A204.1 (cell line): ENCODE measurements around the gene KDELR3.
"Not testable (repeated sequence)": the region's sequence is repeated elsewhere in the genome, so short reads cannot be mapped to it uniquely, and the experiment has no call there.

Experiments used
- FAIRE-seq: peaks from 2 replicates; lab custom pipeline; 2012; peaks lifted over from hg19 to GRCh38; lab: Jason Lieb, UNC

The KDELR3 gene

GRCh38 chr22:38456841-38457699 lies 10.8 kb upstream of the KDELR3 start:
- no peak for FAIRE-seq

DNA sequence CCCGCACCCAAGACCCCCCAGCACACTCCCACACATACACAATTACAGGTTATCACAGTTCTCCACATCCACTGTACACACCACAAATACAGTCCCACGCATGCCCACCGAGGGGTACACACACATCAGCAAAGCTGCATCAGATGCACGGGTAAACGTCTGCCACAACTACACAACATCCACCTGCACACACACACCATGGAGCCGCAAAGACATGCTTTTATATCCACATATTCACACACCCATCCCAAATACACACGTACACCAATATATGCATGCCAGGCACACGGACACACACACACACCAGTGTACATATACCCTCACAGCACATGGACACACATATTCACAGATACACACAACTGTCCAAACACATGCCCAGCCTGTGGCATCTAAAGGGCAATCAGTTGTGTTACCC lies 7.5 kb upstream of the KDELR3 start:
- no peak for FAIRE-seq

DNA sequence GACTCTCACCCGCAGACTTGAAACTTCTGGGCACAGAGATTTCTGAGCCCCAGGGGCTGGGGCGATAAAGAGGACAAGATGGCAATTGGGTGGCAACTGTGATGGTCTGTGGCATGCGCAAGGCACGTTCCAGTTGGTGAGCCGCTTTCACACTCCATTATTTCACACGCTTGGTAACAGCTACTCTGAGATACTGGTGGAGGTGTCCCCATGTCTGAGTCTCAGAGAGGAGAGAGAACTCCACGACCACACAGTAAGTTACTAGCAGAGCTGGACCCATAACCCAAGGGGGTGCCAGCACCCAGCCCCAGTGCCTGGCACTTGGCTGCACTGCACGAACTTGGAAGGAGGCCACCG lies 6.9 kb upstream of the KDELR3 start:
- no peak for FAIRE-seq

- FAIRE-seq: no peak
Observed at GRCh38 chr22:38461414-38462081, 6.3 kb upstream of the KDELR3 start.

- FAIRE-seq: no peak
Observed at GRCh38 chr22:38462960-38463784, 4.7 kb upstream of the KDELR3 start.

- FAIRE-seq: no peak
Observed at GRCh38 chr22:38464992-38465672, 2.8 kb upstream of the KDELR3 start.

DNA sequence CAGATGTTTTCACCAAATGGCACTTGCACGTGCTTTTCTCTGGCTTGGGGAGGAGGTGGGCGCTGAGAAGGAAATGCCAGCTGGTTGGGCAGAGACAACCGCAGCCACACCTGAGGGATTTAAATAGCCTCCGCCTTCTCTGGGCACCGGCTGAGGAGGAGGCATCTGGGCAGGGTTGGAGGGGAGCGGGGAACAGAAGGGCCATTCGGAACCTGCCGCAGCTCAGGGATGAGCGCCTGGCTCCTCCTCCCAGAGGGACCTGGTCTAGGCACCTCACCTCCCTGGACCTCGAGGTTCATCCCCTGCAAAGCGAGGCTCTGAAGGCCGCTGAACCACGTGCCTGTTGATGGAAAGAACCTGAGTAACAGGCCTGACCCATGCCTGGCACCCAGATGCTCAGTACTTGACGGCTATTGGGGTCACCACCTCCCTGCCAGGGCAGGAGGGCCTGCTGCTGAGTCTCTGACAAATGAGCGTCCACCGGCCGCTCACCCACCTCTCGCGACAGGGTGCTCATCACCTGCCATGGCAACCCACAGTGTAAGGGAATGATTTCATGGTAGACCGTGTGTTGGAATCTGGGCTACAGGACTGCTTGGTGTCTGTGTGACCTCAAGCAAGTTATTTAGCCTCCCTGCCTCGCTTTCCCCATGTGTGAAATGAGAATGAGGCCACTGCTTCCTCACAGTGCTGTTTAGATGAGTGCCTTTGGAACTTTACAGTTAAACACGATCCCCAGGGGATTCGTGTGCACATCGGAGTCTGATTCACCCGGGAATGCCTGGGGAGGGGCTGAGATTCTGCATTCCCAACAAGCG lies 2.0 kb upstream of the KDELR3 start:
- no peak for FAIRE-seq

- FAIRE-seq: no peak
Observed at GRCh38 chr22:38467438-38467903, 425 bp upstream of the KDELR3 start.

GRCh38 chr22:38468443-38469305 lies 778 bp downstream of the KDELR3 start:
- no peak for FAIRE-seq

DNA sequence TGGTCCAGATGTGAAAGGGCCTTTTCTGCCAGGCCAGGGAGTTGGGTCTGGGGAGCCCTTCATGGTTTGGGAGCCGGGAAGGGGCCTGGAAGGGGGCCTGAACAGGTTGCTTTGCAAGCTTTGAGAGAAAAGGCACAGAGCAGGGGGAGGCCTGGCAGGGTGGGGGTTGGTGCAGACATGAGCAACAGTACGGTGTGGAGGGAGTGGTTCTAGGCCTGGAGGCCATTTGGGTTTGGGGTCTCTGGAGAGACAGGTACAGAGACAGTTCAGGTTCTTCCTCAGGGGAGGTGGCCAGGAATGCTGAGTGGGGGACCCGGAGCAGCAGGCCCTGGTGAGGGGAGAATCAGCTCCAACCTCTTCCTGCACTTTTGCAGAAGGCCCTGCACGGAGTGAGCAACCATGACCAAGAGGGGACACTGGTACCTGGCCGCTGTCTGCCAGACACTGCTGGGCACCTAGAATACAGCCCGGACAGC lies 1.4 kb downstream of the KDELR3 start:
- no peak for FAIRE-seq

GRCh38 chr22:38470179-38470578 lies 2.3 kb downstream of the KDELR3 start:
- not testable (repeated sequence) for FAIRE-seq

DNA sequence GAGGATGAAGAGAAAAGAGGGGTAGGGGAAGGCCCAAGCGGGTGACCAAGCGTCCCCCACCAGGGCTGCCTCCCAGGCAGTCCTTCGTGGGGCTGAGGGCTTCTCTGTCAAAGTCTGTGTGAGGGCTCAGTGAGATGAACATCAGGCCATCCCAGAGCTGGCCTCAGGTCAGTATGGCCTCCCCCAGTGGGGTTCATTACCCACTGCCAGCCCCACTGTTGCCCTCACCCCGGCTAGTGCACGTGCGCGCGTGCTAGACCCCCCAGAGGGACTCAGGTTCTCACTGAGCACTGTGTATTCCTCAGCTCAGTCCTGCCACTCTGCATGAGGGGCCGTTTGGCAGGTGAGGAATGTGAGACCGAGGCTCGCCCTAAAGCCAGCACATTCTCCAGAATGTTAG lies 3.3 kb downstream of the KDELR3 start:
- no peak for FAIRE-seq

GRCh38 chr22:38474003-38474607 lies 6.2 kb downstream of the KDELR3 start:
- FAIRE-seq: no peak

GRCh38 chr22:38477585-38477984 lies 9.7 kb downstream of the KDELR3 start:
- no peak for FAIRE-seq

DNA sequence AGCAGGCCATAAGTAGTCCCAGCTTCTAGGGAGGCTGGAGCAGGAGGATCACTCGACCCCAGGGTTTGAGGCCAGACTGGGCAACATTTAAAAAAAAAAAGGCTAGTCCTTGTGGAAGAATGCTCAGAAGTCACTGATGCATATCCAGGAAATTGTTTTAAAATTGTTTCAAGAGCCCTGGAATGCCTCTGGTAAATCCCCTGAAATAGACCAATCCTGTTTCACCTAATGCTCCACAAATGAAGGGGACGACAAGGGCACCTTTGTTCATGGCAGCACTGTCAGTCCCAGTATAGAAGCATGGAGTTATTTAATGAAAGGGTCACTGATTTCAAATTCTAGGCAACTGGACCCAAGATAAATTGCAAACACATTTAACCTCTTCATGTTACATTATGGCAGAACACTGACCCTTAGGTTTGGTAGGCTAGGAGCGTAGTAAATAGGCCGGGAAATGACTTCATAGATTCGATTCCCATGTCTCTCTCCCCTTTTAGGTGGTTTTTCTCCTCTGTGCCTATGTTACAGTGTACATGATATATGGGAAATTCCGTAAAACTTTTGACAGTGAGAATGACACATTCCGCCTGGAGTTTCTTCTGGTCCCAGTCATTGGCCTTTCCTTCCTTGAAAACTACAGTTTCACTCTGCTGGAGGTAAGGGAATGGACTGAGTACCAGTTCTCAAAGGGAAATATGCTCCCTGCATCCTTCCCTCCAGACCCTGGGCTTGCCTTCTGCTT lies 11.4 kb downstream of the KDELR3 start:
- no peak for FAIRE-seq

- no peak for FAIRE-seq
Observed at GRCh38 chr22:38481162-38481870, 13.4 kb downstream of the KDELR3 start.

GRCh38 chr22:38481871-38482332 lies 14.0 kb downstream of the KDELR3 start:
- no peak for FAIRE-seq

DNA sequence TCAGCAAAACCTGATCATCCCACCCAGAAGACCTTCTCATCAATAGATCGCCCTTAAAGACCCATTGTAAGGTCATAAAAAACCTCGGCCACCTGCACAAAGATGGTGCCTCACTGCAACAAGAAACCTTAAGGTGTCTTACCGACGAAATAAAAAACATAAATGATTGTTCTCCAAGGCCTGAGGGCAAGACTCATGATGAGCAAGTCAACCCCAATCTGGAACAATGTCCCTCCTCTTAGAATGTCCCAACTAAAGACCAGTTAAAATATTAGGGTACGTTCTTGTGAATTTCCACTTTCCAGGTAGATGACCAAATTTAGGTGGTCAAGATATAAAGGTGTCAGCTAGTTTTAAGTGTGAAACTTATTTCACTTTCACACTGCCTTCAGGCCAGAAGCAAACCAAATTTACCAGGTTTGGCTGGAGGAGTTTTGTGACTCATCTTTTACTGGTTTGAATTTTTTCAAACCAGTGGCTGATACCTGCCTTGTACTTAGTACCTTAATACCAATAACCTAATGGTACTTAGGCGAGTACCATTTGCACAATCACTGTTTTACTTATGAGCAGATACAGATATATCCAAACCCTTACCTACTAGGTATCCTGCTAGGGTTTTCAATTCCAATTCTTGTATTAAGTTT lies 14.9 kb downstream of the KDELR3 start:
- no peak for FAIRE-seq
